Activated naive CD4-positive, alpha-beta T cell treated with anti-CD3 and anti-CD28 coated beads, Interleukin-2, amount 50 U/mL, for 24 hours (primary cell): ENCODE data around the gene PCDH9.

Experiments used
- H3K27ac Mint-ChIP-seq: one replicate; pipeline ENCODE4 v1.8.0; 2021; ENCODE audit warnings: mild to moderate bottlenecking, mixed read lengths
- H3K27me3 Mint-ChIP-seq: one replicate; pipeline ENCODE4 v1.8.0; 2021; ENCODE audit warnings: mixed read lengths
- H3K36me3 Mint-ChIP-seq: one replicate; pipeline ENCODE4 v1.8.0; 2021; ENCODE audit warnings: mixed read lengths
- H3K4me1 Mint-ChIP-seq: one replicate; pipeline ENCODE4 v1.8.0; 2021; ENCODE audit warnings: mixed read lengths
- H3K4me3 Mint-ChIP-seq: one replicate; pipeline ENCODE4 v1.8.0; 2021; ENCODE audit warnings: mild to moderate bottlenecking, mixed read lengths
- H3K9me3 Mint-ChIP-seq: one replicate; pipeline ENCODE4 v1.8.0; 2021; ENCODE audit warnings: mixed read lengths

PCDH9 gene

DNA sequence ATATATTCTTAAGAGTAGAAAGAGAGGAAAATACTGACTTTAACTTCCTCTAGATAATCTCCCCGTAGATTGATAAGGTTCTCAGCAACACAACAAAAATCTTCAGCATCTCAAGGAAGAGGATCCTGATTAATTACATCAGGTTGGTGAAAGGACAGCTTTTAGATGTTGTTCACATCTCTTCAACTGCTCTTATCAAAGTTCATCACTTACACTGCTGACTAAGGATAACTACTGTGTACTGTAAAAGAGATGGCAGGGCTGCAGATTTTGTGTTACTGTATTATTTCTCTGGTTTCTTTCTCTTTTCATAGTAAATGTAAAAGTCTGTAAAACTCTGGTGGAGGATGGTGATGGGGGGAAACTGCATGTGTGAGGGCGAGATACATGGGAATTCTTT, 133.7 kb downstream of the PCDH9 start:
- Mint-ChIP-seq H3K9me3 (peaks cover 3% of the 10 kb centered on the region), H3K4me3 (no peak overlapping the region), H3K4me1 (no peaks in the 10 kb centered on the region), H3K27ac (no peak overlapping the region), H3K27me3 (no peaks in the 10 kb centered on the region), H3K36me3 (no peaks in the 10 kb centered on the region)

DNA sequence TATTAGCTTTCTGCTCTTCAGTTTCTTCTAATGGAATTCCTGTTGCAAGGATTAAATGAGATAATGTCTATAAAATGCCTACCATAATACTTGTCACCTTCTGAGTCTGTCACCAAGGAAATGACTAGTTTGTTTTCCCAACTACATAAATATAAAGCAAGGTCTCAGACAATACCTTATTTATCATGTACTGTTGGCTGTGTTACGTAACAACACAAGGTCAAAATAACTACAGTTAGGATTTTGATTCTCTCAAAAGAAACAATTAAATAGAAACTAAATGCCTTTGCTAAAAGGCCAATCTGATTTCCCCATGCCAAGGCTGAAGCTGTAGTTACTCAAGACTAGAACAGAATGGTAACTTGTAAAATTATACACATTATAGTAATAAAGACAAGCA, 134.5 kb downstream of the PCDH9 start:
- Mint-ChIP-seq H3K36me3 (no peaks in the 10 kb centered on the region), H3K4me1 (no peaks in the 10 kb centered on the region), H3K9me3 (peaks cover 3% of the 10 kb centered on the region), H3K27me3 (no peaks in the 10 kb centered on the region), H3K4me3 (no peak overlapping the region), H3K27ac (no peak overlapping the region)

- Mint-ChIP-seq H3K4me3 (no peak overlapping the region), H3K27ac (no peak overlapping the region), H3K36me3 (no peaks in the 10 kb centered on the region), H3K9me3 (peaks cover 3% of the 10 kb centered on the region), H3K27me3 (no peaks in the 10 kb centered on the region), H3K4me1 (no peaks in the 10 kb centered on the region)
These were observed 135.2 kb downstream of the PCDH9 start for GRCh38 chr13:67094952-67095351.

DNA sequence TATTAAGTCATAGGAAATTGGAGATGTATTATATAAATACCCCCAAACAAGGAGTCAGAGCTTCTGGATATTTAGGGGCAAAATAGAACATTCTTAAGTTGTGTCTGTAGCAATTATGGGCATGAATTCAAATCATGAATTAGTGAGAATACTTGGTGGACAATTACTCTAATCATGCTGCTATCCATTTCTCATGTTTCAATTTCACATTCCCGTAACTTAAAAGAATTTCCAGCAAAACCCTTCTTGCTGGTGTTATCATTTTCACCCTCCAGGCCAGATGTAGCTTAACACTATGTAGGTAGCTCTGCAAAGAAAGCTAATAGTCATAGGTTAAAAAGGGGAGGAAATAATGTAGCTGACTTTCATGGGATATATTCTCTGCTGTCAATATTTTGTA, 136.1 kb downstream of the PCDH9 start:
- Mint-ChIP-seq H3K4me3 (no peak overlapping the region), H3K27ac (no peak overlapping the region), H3K9me3 (peaks cover 3% of the 10 kb centered on the region), H3K27me3 (no peaks in the 10 kb centered on the region), H3K36me3 (no peaks in the 10 kb centered on the region), H3K4me1 (no peaks in the 10 kb centered on the region)

- Mint-ChIP-seq H3K9me3 (peaks cover 3% of the 10 kb centered on the region), H3K27me3 (no peaks in the 10 kb centered on the region), H3K36me3 (no peaks in the 10 kb centered on the region), H3K4me3 (no peak overlapping the region), H3K4me1 (no peaks in the 10 kb centered on the region), H3K27ac (no peak overlapping the region)
These were observed 138.5 kb downstream of the PCDH9 start for GRCh38 chr13:67091603-67092002.

DNA sequence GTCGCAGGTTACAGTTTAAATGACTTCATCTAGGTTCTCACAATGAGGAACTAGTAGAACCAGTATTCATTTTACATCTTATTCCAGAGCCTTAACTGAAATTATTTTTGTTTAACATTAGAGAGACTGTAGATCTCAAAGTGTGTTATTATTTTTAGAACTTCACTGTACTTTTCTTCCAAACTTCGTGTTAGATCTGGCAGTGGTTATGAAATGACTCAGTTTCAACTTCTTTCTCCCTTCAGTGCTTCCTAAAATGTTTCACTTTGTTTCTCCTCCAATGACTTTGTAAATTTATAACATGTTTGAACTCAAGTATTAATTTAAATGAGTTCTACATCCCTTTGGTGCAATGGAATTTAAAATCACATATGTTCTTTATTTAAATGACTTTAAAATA, 139.3 kb downstream of the PCDH9 start:
- no peaks in the 10 kb centered on the region for H3K4me1 Mint-ChIP-seq
- no peaks in the 10 kb centered on the region for H3K36me3 Mint-ChIP-seq
- no peaks in the 10 kb centered on the region for H3K27me3 Mint-ChIP-seq
- no peak overlapping the region for H3K27ac Mint-ChIP-seq
- no peaks in the 10 kb centered on the region for H3K9me3 Mint-ChIP-seq
- no peak overlapping the region for H3K4me3 Mint-ChIP-seq

DNA sequence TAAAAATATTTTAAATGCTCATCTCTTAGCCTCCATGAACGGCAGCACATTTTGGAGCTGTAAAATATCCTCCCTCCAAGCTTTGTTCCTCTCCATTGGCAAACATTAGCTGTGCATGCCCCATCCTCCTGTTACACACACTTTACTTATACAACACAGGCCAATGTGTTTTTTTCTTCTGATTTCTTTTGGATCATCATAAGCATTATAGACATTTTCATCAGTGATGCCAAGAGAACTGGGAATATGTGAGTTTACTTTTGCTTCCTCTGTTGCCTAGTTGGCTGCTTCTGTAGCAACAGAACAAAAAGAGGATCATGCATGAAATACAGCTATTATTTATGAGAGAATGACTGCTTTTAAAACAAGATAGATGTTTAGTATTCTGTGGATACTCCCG, 142.6 kb downstream of the PCDH9 start:
- Mint-ChIP-seq H3K9me3 (peaks cover 4% of the 10 kb centered on the region), H3K27me3 (no peaks in the 10 kb centered on the region), H3K36me3 (no peaks in the 10 kb centered on the region), H3K27ac (no peak overlapping the region), H3K4me3 (no peak overlapping the region), H3K4me1 (no peaks in the 10 kb centered on the region)

DNA sequence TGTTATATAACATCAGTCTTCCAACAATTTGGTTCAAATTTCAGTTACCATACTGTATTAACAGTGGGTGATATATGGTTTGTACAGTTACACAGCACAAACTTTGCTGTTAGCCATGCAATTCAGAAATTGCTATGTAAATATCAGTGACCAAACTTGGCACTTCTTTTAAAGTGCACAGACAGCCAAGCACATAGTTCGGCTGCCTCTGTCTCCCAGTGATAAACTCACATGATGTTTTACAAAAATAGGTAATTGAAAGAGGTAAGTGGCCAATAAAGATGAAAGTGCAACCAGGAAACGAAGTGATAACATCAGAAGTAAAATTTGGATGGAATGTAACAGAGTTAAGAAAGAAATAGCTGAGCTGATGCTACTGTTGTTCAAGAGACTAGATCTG, 143.9 kb downstream of the PCDH9 start:
- no peak overlapping the region for H3K27ac Mint-ChIP-seq
- no peak overlapping the region for H3K4me3 Mint-ChIP-seq
- H3K9me3 Mint-ChIP-seq, result peaks cover 4% of the 10 kb centered on the region
- no peaks in the 10 kb centered on the region for H3K27me3 Mint-ChIP-seq
- H3K4me1 Mint-ChIP-seq, result no peaks in the 10 kb centered on the region
- H3K36me3 Mint-ChIP-seq, result no peaks in the 10 kb centered on the region

- Mint-ChIP-seq H3K4me3 (no peak overlapping the region), H3K27me3 (no peaks in the 10 kb centered on the region), H3K9me3 (peaks cover 4% of the 10 kb centered on the region), H3K36me3 (no peaks in the 10 kb centered on the region), H3K27ac (no peak overlapping the region), H3K4me1 (no peaks in the 10 kb centered on the region)
These were observed 146.1 kb downstream of the PCDH9 start for GRCh38 chr13:67084066-67084465.

DNA sequence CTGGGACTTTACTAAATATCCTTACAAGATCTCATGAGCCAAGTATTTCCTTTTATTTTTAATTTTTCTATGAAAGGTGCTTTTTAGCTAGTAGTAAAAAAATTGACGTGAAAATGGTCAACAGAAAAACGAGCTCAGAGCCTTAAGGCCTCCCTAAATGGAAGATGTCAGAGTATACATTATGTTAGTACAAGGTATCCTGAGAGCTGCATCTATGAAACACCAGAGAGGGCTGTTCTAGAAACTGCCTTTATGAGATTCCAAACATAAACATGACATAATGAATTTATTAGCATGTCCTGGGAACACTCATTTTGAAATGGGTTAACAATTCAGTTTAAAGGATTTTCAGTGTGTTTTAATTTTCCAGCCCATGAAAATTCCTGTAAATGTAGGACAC, 146.6 kb downstream of the PCDH9 start:
- H3K4me3 Mint-ChIP-seq, result no peak overlapping the region
- no peaks in the 10 kb centered on the region for H3K36me3 Mint-ChIP-seq
- H3K27ac Mint-ChIP-seq, result no peak overlapping the region
- H3K9me3 Mint-ChIP-seq, result peaks cover 4% of the 10 kb centered on the region
- no peaks in the 10 kb centered on the region for H3K27me3 Mint-ChIP-seq
- no peaks in the 10 kb centered on the region for H3K4me1 Mint-ChIP-seq

DNA sequence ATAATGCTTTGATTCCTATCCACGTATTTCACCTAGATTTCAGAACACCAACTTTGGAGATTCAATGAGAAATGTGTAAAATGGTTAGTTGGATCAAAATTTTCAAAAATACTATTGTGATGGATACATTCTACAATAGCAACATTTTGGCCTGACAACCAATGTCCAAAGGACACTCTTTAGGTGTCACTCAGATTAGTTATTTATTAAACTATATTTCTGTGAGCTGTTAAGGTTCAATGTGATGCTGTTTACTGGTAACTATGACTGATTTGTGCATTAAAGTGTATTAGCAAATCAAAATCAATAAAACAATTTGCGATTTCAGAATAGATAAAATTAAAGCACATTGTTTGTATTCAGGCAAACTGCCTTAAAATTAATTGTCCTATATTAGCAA, 149.8 kb downstream of the PCDH9 start:
- Mint-ChIP-seq H3K27me3 (no peaks in the 10 kb centered on the region), H3K36me3 (no peaks in the 10 kb centered on the region), H3K4me1 (no peaks in the 10 kb centered on the region), H3K9me3 (peaks cover 4% of the 10 kb centered on the region), H3K4me3 (no peak overlapping the region), H3K27ac (no peak overlapping the region)

DNA sequence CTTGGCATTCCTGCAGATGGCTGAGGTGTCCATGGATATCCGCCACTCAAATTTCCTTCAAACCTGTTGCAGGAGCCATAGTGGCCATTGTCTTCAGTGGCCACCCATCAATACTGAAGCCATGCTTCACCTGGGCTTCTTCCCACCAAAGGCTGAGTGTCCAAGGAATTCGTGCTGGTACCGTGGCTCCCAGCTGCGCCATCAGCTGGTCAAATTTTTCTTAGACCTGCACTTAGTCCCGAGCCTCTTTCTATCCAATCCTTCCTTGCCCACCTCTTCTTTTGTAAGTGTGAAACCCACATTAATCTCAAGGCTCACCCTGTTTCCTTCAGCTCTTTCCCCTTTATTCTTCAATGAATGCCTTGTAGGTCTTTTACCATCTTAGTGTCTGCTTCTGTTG, 152.1 kb downstream of the PCDH9 start:
- no peaks in the 10 kb centered on the region for H3K4me1 Mint-ChIP-seq
- no peaks in the 10 kb centered on the region for H3K27me3 Mint-ChIP-seq
- no peak overlapping the region for H3K27ac Mint-ChIP-seq
- H3K4me3 Mint-ChIP-seq, result no peak overlapping the region
- H3K36me3 Mint-ChIP-seq, result no peaks in the 10 kb centered on the region
- no peaks in the 10 kb centered on the region for H3K9me3 Mint-ChIP-seq

DNA sequence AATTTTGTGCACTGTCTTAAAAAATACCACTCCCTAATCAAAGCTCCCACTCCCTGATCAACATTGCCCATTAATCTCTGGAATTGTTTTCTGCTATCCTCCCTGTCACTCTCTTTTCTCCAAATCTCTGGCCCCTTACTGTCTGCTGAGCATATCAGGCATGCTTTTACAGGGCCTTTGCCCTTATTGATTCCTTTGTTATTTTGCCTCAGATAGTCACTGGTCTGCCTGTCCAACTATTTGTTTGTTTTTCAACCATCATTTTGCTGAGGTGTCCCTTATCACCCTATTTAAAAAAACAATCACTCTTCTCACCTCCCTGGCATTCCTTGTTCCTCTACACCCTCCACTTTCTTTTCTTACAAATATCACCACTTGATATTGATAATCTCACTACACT, 153.0 kb downstream of the PCDH9 start:
- Mint-ChIP-seq H3K27me3 (no peaks in the 10 kb centered on the region), H3K27ac (no peak overlapping the region), H3K36me3 (no peaks in the 10 kb centered on the region), H3K4me1 (no peaks in the 10 kb centered on the region), H3K9me3 (no peaks in the 10 kb centered on the region), H3K4me3 (no peak overlapping the region)

DNA sequence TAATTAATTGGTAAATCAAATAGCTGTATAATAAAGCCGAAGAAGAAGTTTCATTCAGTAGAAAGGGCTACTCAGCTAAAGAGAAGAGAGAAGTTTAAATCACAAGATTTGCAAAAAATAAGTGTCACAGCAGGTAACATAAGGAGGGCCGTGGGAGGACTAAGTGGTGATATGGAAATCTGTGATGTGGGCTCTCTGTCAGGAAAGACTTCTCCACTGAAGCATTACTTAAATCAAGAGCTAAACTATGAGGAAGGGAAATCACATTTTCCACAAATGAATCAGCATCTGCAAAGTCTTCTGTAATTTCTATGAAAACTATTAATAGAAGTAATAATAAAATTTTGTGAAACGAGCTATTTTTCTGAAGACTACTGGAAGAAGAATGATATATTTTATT, 153.8 kb downstream of the PCDH9 start:
- Mint-ChIP-seq H3K27me3 (no peaks in the 10 kb centered on the region), H3K4me1 (no peaks in the 10 kb centered on the region), H3K27ac (no peak overlapping the region), H3K9me3 (no peaks in the 10 kb centered on the region), H3K4me3 (no peak overlapping the region), H3K36me3 (no peaks in the 10 kb centered on the region)

- Mint-ChIP-seq H3K27me3 (no peaks in the 10 kb centered on the region), H3K9me3 (no peaks in the 10 kb centered on the region), H3K27ac (no peak overlapping the region), H3K4me1 (no peaks in the 10 kb centered on the region), H3K4me3 (no peak overlapping the region), H3K36me3 (no peaks in the 10 kb centered on the region)
These were observed 154.9 kb downstream of the PCDH9 start for GRCh38 chr13:67075239-67075638.

- no peaks in the 10 kb centered on the region for H3K36me3 Mint-ChIP-seq
- H3K9me3 Mint-ChIP-seq, result no peaks in the 10 kb centered on the region
- no peaks in the 10 kb centered on the region for H3K27me3 Mint-ChIP-seq
- H3K27ac Mint-ChIP-seq, result no peak overlapping the region
- H3K4me3 Mint-ChIP-seq, result no peak overlapping the region
- no peaks in the 10 kb centered on the region for H3K4me1 Mint-ChIP-seq
These were observed 158.1 kb downstream of the PCDH9 start for GRCh38 chr13:67071918-67072598.

GRCh38 chr13:67070306-67070705, 159.8 kb downstream of the PCDH9 start:
- no peaks in the 10 kb centered on the region for H3K9me3 Mint-ChIP-seq

More at GRCh38 chr13:67070306-67070705, 159.8 kb downstream of the PCDH9 start:
- Mint-ChIP-seq H3K27me3 (no peaks in the 10 kb centered on the region), H3K4me3 (no peak overlapping the region), H3K27ac (no peak overlapping the region), H3K36me3 (no peaks in the 10 kb centered on the region), H3K4me1 (no peaks in the 10 kb centered on the region)
